Brain microvascular endothelial cell (primary cell): Measurements from ENCODE around the gene PLA2G4A.

ENCODE experiments used
- DNase-seq: peaks from one replicate; pipeline ENCODE4 v3.0.0-alpha.2; 2020
- H3K27ac ChIP-seq: fragments of 250-450 bp; sonication (Bioruptor Pico); 2 replicates; pipeline ENCODE4 v1.5.1; 2020; ENCODE audit warnings: mild to moderate bottlenecking, moderate library complexity
- H3K27me3 ChIP-seq: fragments of 250-450 bp; sonication (Bioruptor Pico); replicated peaks from 2 replicates; pipeline ENCODE4 v1.5.1; 2020; ENCODE audit warnings: mild to moderate bottlenecking
- H3K36me3 ChIP-seq: fragments of 250-450 bp; sonication (Bioruptor Pico); replicated peaks from 2 replicates; pipeline ENCODE4 v1.5.1; 2020; ENCODE audit warnings: mild to moderate bottlenecking
- H3K4me3 ChIP-seq: 2 replicates; pipeline ENCODE4 v1.5.1; 2011; ENCODE audit warnings: low read depth, mild to moderate bottlenecking, control low read depth, low read length, moderate library complexity
- CTCF ChIP-seq: IDR thresholded peaks from 2 replicates; pipeline ENCODE4 v1.5.1; 2011; ENCODE audit warnings: low read depth, mild to moderate bottlenecking, moderate library complexity, low read length, control low read depth, inconsistent platforms; ENCODE audit errors: missing control alignments
- in situ Hi-C: cut with HindIII; loops from 2 replicates; pipeline ENCODE4 v1.10.0; 2017; ENCODE audit warnings: low sequenced_read_pairs, low pct_ligation_motif_present

The PLA2G4A gene

GRCh38 chr1:186875896-186876835, 47.4 kb downstream of the PLA2G4A start:
- in situ Hi-C loops, result no loop called here
- Histone ChIP-seq H3K4me3 (no peak overlapping the region), H3K36me3 (no peaks in the 10 kb centered on the region), H3K27ac (no peak overlapping the region), H3K27me3 (no peaks in the 10 kb centered on the region)
- peak; percentile 7 for DNase-seq
- TF ChIP-seq CTCF, result no peak

- Histone ChIP-seq H3K36me3 (no peaks in the 10 kb centered on the region), H3K4me3 (no peak overlapping the region), H3K27me3 (no peaks in the 10 kb centered on the region), H3K27ac (no peak overlapping the region)
- in situ Hi-C loops, result no loop called here
- DNase-seq, result no peak
- TF ChIP-seq CTCF, result no peak
These were observed 49.6 kb downstream of the PLA2G4A start for GRCh38 chr1:186878356-186878755.

DNA sequence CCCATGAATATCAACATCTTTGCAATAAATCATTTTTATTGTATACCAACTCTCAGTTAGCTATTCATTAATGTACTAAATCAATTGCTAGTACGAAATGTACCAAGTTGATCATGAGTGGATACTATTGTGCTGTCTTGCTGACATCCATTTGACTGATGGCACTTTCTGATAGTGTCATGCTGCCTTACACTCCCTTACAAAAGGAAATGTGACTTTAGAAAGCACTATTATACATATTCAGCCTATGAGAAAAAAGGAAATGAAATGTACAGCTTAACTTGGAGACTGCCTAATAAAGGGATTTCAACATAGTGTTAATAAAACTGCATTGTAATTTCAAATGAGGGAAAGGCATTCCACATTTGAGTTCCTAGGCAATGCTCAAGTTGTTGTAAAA, 52.2 kb downstream of the PLA2G4A start:
- no peaks in the 10 kb centered on the region for H3K36me3 ChIP-seq
- TF ChIP-seq CTCF, result no peak
- no peak overlapping the region for H3K4me3 ChIP-seq
- H3K27me3 ChIP-seq, result no peaks in the 10 kb centered on the region
- DNase-seq, result no peak
- no peak overlapping the region for H3K27ac ChIP-seq
- in situ Hi-C loops, result no loop called here

- Histone ChIP-seq H3K27me3 (no peaks in the 10 kb centered on the region), H3K36me3 (no peaks in the 10 kb centered on the region), H3K4me3 (no peak overlapping the region), H3K27ac (peak overlapping the region; percentile 46)
- in situ Hi-C loops, result no loop called here
- no peak for TF ChIP-seq CTCF
- peak; percentile 56 for DNase-seq
These were observed 53.8 kb downstream of the PLA2G4A start for GRCh38 chr1:186882372-186883134.

- peak; percentile 22 for DNase-seq
- H3K27me3 ChIP-seq, result no peaks in the 10 kb centered on the region
- no peak for TF ChIP-seq CTCF
- H3K27ac ChIP-seq, result no peak overlapping the region
- no peak overlapping the region for H3K4me3 ChIP-seq
- in situ Hi-C loops, result no loop called here
- H3K36me3 ChIP-seq, result no peaks in the 10 kb centered on the region
These were observed 55.5 kb downstream of the PLA2G4A start for GRCh38 chr1:186884251-186884650.
